ENCODE measurements around the gene HP. TPM values are rescaled to one million over a fixed set of nuclear protein-coding genes. Genes with fewer than 3 reads are reported as not detected.

The HP gene
- total and polyA plus RNA-seq, 4 donors = 8.0 to 1,570 (median 561) TPM

DNA sequence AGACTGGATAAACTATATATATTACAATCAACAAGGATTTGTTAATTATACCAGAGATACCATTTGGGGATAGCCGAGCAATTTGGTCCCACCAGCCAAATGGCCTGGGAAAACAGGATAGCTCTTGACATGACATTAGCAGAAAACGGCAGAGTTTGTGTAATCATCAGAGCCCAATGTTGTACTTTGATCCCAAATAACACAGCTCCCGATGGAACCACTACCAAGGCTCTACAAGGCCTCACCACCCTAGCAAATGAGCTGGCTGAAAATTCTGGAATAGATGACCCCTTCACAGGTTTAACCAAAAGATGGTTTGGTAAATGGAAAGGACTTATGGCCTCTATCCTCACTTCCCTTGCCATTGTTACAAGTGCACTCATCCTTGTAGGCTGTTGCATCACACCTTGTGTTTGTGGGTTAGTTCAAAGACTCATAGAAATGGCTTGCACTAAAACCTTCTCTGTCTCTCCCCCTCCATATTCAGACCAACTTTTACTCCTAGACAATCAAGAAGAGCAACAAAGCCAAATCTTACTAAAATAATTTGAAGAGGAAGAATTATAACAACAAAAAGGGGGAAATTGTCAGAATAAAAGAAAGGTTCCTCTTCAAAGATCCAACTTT, 29.6 kb downstream of the HP start:
- Histone ChIP-seq H3K9ac (ENCODE audit: insufficient read depth in 1 of 2, low read length in 2 of 2) (no peak overlapping the region), H3K36me3 (ENCODE audit: control insufficient read depth in 4 of 4, insufficient read depth in 4 of 4, low read length in 4 of 4) (peaks cover 15 to 20% (median 20%) of the 10 kb centered on the region in 4 donors), H3K9me3 (ENCODE audit: control insufficient read depth in 4 of 4, insufficient read depth in 3 of 4, low read length in 3 of 4) (peaks cover 0 to 7% (median 3%) of the 10 kb centered on the region in 4 donors), H3K27me3 (ENCODE audit: control insufficient read depth in 3 of 3, insufficient read depth in 3 of 3, low read length in 2 of 3) (no peaks in the 10 kb centered on the region), H3K4me1 (ENCODE audit: control insufficient read depth in 5 of 5, insufficient read depth in 5 of 5, low read length in 5 of 5) (no peaks in the 10 kb centered on the region), H3K27ac (ENCODE audit: low read depth in 1 of 2, low read length in 1 of 2) (no peak overlapping the region), H3K4me3 (no peak overlapping the region)
- TF ChIP-seq, protein P1, sequence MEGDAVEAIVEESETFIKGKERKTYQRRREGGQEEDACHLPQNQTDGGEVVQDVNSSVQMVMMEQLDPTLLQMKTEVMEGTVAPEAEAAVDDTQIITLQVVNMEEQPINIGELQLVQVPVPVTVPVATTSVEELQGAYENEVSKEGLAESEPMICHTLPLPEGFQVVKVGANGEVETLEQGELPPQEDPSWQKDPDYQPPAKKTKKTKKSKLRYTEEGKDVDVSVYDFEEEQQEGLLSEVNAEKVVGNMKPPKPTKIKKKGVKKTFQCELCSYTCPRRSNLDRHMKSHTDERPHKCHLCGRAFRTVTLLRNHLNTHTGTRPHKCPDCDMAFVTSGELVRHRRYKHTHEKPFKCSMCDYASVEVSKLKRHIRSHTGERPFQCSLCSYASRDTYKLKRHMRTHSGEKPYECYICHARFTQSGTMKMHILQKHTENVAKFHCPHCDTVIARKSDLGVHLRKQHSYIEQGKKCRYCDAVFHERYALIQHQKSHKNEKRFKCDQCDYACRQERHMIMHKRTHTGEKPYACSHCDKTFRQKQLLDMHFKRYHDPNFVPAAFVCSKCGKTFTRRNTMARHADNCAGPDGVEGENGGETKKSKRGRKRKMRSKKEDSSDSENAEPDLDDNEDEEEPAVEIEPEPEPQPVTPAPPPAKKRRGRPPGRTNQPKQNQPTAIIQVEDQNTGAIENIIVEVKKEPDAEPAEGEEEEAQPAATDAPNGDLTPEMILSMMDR (IDR thresholded peaks at IDR 0.05; ENCODE audit: control extremely low read depth, extremely low read depth) = no peak
- 60 to 65% methylated on average over 3 of the region's 3 CpGs for WGBS, 2 donors
- DNase-seq = no peak
- no peak for ATAC-seq (ENCODE audit: insufficient read depth, low FRiP score)

DNA sequence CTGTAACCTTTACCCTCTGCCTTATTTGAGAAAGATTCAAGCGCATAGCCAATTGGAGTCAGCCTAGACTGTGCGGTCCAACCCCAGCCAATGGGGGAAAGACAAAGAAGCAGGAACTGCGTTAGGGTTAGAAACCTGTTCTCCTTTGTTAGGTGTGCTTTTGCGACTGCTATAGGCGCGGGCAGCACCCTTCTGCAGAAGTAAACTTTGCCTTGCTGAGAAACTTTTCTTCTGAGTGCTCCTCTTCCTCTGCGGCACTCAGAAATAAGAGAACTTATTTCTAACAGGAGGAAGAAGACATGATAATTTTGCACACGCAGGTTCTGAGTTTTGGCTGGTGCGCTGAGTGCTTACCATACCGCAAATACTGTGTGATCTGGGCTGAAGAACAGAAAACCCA, 30.1 kb downstream of the HP start:
- 98% methylated on average over 10 of the region's 10 CpGs for WGBS, 2 donors
- Histone ChIP-seq H3K9me3 (ENCODE audit: control insufficient read depth in 4 of 4, insufficient read depth in 3 of 4, low read length in 3 of 4) (peaks cover 0 to 7% (median 3%) of the 10 kb centered on the region in 4 donors), H3K27me3 (ENCODE audit: control insufficient read depth in 3 of 3, insufficient read depth in 3 of 3, low read length in 2 of 3) (no peaks in the 10 kb centered on the region), H3K4me1 (ENCODE audit: control insufficient read depth in 5 of 5, insufficient read depth in 5 of 5, low read length in 5 of 5) (no peaks in the 10 kb centered on the region), H3K36me3 (ENCODE audit: control insufficient read depth in 4 of 4, insufficient read depth in 4 of 4, low read length in 4 of 4) (peaks cover 18 to 26% (median 24%) of the 10 kb centered on the region in 4 donors), H3K9ac (ENCODE audit: insufficient read depth in 1 of 2, low read length in 2 of 2) (no peak overlapping the region), H3K4me3 (no peak overlapping the region), H3K27ac (ENCODE audit: low read depth in 1 of 2, low read length in 1 of 2) (no peak overlapping the region)
- ATAC-seq (ENCODE audit: insufficient read depth, low FRiP score) = no peak
- TF ChIP-seq, protein P1 (IDR thresholded peaks at IDR 0.05; ENCODE audit: control extremely low read depth, extremely low read depth) = no peak
- DNase-seq = no peak

DNA sequence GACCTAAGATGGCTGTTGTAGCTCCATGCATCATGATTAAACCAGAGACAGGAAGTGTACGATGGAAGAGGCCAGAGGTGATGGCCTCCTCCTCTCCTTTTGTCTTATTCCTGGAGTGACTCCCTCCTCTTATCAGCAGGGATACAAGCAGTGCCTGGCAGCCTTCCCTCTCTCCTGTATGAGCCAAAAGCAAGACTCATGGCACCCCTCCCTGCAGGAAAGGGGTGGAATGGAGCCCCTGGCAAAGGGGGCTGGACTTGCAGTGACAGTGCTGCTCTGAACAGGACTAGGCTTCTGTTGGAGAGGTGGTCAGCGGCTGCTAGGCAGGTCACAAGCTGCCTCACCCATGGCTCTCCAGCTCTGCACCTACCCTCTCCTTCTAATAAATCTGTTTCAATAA, 30.7 kb downstream of the HP start:
- 96% methylated on average over 2 of the region's 2 CpGs for WGBS, 2 donors
- Histone ChIP-seq H3K27ac (ENCODE audit: low read depth in 1 of 2, low read length in 1 of 2) (peak overlapping the region in 1 of 2 donors; percentile 55), H3K9ac (ENCODE audit: insufficient read depth in 1 of 2, low read length in 2 of 2) (no peak overlapping the region), H3K9me3 (ENCODE audit: control insufficient read depth in 4 of 4, insufficient read depth in 3 of 4, low read length in 3 of 4) (peaks cover 0 to 7% (median 3%) of the 10 kb centered on the region in 4 donors), H3K4me3 (no peak overlapping the region), H3K36me3 (ENCODE audit: control insufficient read depth in 4 of 4, insufficient read depth in 4 of 4, low read length in 4 of 4) (peaks cover 21 to 31% (median 28%) of the 10 kb centered on the region in 4 donors), H3K4me1 (ENCODE audit: control insufficient read depth in 5 of 5, insufficient read depth in 5 of 5, low read length in 5 of 5) (no peaks in the 10 kb centered on the region), H3K27me3 (ENCODE audit: control insufficient read depth in 3 of 3, insufficient read depth in 3 of 3, low read length in 2 of 3) (no peaks in the 10 kb centered on the region)
- TF ChIP-seq, protein P1 (IDR thresholded peaks at IDR 0.05; ENCODE audit: control extremely low read depth, extremely low read depth) = no peak
- ATAC-seq (ENCODE audit: insufficient read depth, low FRiP score) (no peak), DNase-seq (no peak)

DNA sequence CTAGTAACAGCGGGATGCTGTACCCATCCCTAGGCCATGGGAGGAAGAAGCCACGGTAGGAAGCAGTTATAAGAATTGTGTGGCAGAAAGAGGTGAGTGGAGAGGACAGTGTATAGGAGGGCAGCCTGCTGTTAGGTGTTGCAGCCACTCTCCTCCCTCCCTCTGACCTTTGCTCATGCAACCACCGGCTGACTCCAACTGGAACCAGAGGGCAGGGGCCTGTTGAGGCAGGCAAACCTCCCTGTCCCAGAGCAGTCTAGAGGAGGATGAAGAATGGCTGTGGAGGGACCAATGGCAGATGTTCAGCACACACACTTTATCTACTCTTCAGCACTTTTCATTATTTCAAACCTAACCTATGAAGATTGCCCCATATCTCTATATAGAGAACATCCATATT, 36.9 kb downstream of the HP start:
- Histone ChIP-seq H3K4me1 (ENCODE audit: control insufficient read depth in 5 of 5, insufficient read depth in 5 of 5, low read length in 5 of 5) (peaks cover 0 to 25% (median 6%) of the 10 kb centered on the region in 5 donors), H3K9me3 (ENCODE audit: control insufficient read depth in 4 of 4, insufficient read depth in 3 of 4, low read length in 3 of 4) (no peaks in the 10 kb centered on the region), H3K27ac (ENCODE audit: low read depth in 1 of 2, low read length in 1 of 2) (no peak overlapping the region), H3K4me3 (no peak overlapping the region), H3K9ac (ENCODE audit: insufficient read depth in 1 of 2, low read length in 2 of 2) (no peak overlapping the region), H3K27me3 (ENCODE audit: control insufficient read depth in 3 of 3, insufficient read depth in 3 of 3, low read length in 2 of 3) (no peaks in the 10 kb centered on the region), H3K36me3 (ENCODE audit: control insufficient read depth in 4 of 4, insufficient read depth in 4 of 4, low read length in 4 of 4) (peaks cover 16 to 26% (median 22%) of the 10 kb centered on the region in 4 donors)
- WGBS, 2 donors = 78 to 89% methylated on average over 3 of the region's 3 CpGs
- TF ChIP-seq, protein P1 (IDR thresholded peaks at IDR 0.05; ENCODE audit: control extremely low read depth, extremely low read depth) = no peak
- DNase-seq = no peak
- no peak for ATAC-seq (ENCODE audit: insufficient read depth, low FRiP score)

Data from lung (tissue), 12 donors.